HCT116 (cell line): Measurements from ENCODE around the gene GFM2.

Experiments used
- EGR1 ChIP-seq: IDR thresholded peaks from 2 replicates; pipeline ENCODE4 v1.6.1; 2012; ENCODE audit warnings: low read depth
- EZH2 ChIP-seq: fragments of 200-600 bp; sonication (generic); IDR thresholded peaks from 2 replicates; pipeline ENCODE4 v1.6.1; 2017; ENCODE audit warnings: antibody characterized with exemption, mixed run types
- EZH2phosphoT487 ChIP-seq: fragments of 200-600 bp; IDR thresholded peaks from 2 replicates; pipeline ENCODE4 v1.6.1; 2018; ENCODE audit warnings: antibody characterized with exemption, borderline replicate concordance
- JUND ChIP-seq: IDR thresholded peaks from 2 replicates; pipeline ENCODE4 v1.6.1; 2012
- POLR2A ChIP-seq: IDR thresholded peaks from 2 replicates; pipeline ENCODE4 v1.7.0; 2011; ENCODE audit warnings: borderline replicate concordance; ENCODE audit not compliant: insufficient read depth, insufficient read length; ENCODE audit errors: extremely low read depth
- POLR2AphosphoS5 ChIP-seq: IDR thresholded peaks from 2 replicates; pipeline ENCODE4 v1.6.1; 2011; ENCODE audit warnings: mild to moderate bottlenecking, low read depth, low read length, moderate library complexity
- RAD21 ChIP-seq: IDR thresholded peaks from 2 replicates; pipeline ENCODE4 v1.6.1; 2012; ENCODE audit warnings: low read depth, mild to moderate bottlenecking
- SRF ChIP-seq: IDR thresholded peaks from 2 replicates; pipeline ENCODE4 v1.6.1; 2012; ENCODE audit warnings: low read depth
- TCF7L2 ChIP-seq: IDR thresholded peaks from 2 replicates; pipeline ENCODE4 v1.7.0; 2011; ENCODE audit warnings: borderline replicate concordance, inconsistent platforms; ENCODE audit not compliant: insufficient read depth, insufficient read length; ENCODE audit errors: extremely low read depth
- YY1 ChIP-seq: IDR thresholded peaks from 2 replicates; pipeline ENCODE4 v1.6.1; 2011; ENCODE audit warnings: low read length, low read depth, moderate library complexity, mild to moderate bottlenecking; ENCODE audit not compliant: insufficient replicate concordance; ENCODE audit errors: extremely low read depth
- TF ChIP-seq, protein P1 (sequence below), 3 experiments: fragments of 200-600 bp in 1 of 3; sonication (generic) in 1 of 3; IDR thresholded peaks in 2 of 3; conservative IDR thresholded peaks in 1 of 3; 2 replicates each; pipeline ENCODE4 v1.5.1; 2012 to 2017; ENCODE audit warnings: low read depth in 2 of 3, low read length in 2 of 3, antibody characterized with exemption in 1 of 3, borderline replicate concordance in 1 of 3, control low read depth in 1 of 3, mild to moderate bottlenecking in 1 of 3, mixed read lengths in 1 of 3, mixed run types in 1 of 3, moderate library complexity in 1 of 3; ENCODE audit not compliant: insufficient read depth in 1 of 3
- TF ChIP-seq, protein P2 (sequence below): IDR thresholded peaks from 2 replicates; pipeline ENCODE4 v1.6.1; 2012
- TF ChIP-seq, protein P3 (sequence below): IDR thresholded peaks from 2 replicates; pipeline ENCODE4 v1.6.1; 2012; ENCODE audit warnings: low read depth

DNA sequence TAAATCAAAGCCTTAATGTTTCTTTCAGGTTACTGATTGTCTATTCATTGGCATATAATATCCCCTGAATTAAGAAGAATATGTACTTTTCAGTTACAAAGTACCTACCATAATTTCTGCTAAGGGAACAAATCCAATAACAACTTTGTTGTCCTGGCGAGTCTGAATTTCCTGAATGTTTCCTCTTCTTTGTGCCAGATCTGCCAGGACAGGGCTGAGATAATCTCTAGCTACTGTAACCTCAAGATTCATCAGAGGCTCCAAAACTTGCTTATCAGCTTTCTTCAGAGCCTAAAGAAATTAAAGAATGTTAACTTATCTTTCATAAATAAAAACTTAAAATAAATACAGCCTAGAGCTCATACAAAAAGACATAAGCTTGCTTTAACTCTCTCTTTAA lies 44.6 kb downstream of the GFM2 start:
- TF ChIP-seq EZH2phosphoT487, result no peak
- TF ChIP-seq EZH2, result no peak
- no peak for TF ChIP-seq POLR2AphosphoS5
- TF ChIP-seq, protein P1, sequence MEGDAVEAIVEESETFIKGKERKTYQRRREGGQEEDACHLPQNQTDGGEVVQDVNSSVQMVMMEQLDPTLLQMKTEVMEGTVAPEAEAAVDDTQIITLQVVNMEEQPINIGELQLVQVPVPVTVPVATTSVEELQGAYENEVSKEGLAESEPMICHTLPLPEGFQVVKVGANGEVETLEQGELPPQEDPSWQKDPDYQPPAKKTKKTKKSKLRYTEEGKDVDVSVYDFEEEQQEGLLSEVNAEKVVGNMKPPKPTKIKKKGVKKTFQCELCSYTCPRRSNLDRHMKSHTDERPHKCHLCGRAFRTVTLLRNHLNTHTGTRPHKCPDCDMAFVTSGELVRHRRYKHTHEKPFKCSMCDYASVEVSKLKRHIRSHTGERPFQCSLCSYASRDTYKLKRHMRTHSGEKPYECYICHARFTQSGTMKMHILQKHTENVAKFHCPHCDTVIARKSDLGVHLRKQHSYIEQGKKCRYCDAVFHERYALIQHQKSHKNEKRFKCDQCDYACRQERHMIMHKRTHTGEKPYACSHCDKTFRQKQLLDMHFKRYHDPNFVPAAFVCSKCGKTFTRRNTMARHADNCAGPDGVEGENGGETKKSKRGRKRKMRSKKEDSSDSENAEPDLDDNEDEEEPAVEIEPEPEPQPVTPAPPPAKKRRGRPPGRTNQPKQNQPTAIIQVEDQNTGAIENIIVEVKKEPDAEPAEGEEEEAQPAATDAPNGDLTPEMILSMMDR (IDR thresholded peaks at IDR 0.05 in 2 of 3, conservative IDR thresholded peaks at IDR 0.05 in 1 of 3; ENCODE audit: borderline replicate concordance in 1 of 3, insufficient read depth in 1 of 3, low read depth in 2 of 3, low read length in 2 of 3), result no peak
- TF ChIP-seq POLR2A, result no peak
- TF ChIP-seq, protein P2, sequence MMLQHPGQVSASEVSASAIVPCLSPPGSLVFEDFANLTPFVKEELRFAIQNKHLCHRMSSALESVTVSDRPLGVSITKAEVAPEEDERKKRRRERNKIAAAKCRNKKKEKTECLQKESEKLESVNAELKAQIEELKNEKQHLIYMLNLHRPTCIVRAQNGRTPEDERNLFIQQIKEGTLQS, result no peak
- TF ChIP-seq JUND, result no peak
- no peak for TF ChIP-seq YY1
- TF ChIP-seq TCF7L2, result no peak
- no peak for TF ChIP-seq RAD21
- no peak for TF ChIP-seq EGR1
- no peak for TF ChIP-seq SRF
- TF ChIP-seq, protein P3, sequence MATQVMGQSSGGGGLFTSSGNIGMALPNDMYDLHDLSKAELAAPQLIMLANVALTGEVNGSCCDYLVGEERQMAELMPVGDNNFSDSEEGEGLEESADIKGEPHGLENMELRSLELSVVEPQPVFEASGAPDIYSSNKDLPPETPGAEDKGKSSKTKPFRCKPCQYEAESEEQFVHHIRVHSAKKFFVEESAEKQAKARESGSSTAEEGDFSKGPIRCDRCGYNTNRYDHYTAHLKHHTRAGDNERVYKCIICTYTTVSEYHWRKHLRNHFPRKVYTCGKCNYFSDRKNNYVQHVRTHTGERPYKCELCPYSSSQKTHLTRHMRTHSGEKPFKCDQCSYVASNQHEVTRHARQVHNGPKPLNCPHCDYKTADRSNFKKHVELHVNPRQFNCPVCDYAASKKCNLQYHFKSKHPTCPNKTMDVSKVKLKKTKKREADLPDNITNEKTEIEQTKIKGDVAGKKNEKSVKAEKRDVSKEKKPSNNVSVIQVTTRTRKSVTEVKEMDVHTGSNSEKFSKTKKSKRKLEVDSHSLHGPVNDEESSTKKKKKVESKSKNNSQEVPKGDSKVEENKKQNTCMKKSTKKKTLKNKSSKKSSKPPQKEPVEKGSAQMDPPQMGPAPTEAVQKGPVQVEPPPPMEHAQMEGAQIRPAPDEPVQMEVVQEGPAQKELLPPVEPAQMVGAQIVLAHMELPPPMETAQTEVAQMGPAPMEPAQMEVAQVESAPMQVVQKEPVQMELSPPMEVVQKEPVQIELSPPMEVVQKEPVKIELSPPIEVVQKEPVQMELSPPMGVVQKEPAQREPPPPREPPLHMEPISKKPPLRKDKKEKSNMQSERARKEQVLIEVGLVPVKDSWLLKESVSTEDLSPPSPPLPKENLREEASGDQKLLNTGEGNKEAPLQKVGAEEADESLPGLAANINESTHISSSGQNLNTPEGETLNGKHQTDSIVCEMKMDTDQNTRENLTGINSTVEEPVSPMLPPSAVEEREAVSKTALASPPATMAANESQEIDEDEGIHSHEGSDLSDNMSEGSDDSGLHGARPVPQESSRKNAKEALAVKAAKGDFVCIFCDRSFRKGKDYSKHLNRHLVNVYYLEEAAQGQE, result no peak
